Chondrocyte (in vitro differentiated cells): ENCODE data around the gene MDFIC2. TPM values are rescaled to one million over a fixed set of nuclear protein-coding genes. Genes with fewer than 3 reads are reported as not detected.

Experiments
- DNase-seq: peaks from one replicate; pipeline ENCODE4 v3.0.0; 2021; ENCODE audit warnings: mixed read lengths, low spot score
- H3K27ac Mint-ChIP-seq: one replicate; pipeline ENCODE4 v1.8.0; 2021; ENCODE audit warnings: mild to moderate bottlenecking, moderate library complexity, mixed read lengths; ENCODE audit not compliant: unreplicated experiment
- H3K27me3 Mint-ChIP-seq: 2 replicates; pipeline ENCODE4 v1.8.0; 2021; ENCODE audit warnings: low read depth, mixed read lengths
- H3K36me3 Mint-ChIP-seq: 2 replicates; pipeline ENCODE4 v1.8.0; 2021; ENCODE audit warnings: low read depth, mixed read lengths
- H3K4me1 Mint-ChIP-seq: 2 replicates; pipeline ENCODE4 v1.8.0; 2021; ENCODE audit warnings: low read depth, mild to moderate bottlenecking, mixed read lengths
- H3K4me3 Mint-ChIP-seq: one replicate; pipeline ENCODE4 v1.8.0; 2021; ENCODE audit warnings: mild to moderate bottlenecking, moderate library complexity, mixed read lengths; ENCODE audit not compliant: unreplicated experiment
- H3K9me3 Mint-ChIP-seq: 2 replicates; pipeline ENCODE4 v1.8.0; 2021; ENCODE audit warnings: low read depth, mixed read lengths
- total RNA-seq: library from RNA; stranded (reverse); gene quantifications from 3 replicates; pipeline ENCODE4 v1.2.1, GENCODE V29; 2021
- TF ChIP-seq, protein P1 (sequence below): fragments of 200-600 bp; sonication (generic); IDR thresholded peaks from 2 replicates; pipeline ENCODE4 v1.5.0; 2021; ENCODE audit warnings: antibody characterized with exemption, mild to moderate bottlenecking, moderate library complexity

Gene MDFIC2
- total RNA-seq, 1 donor from 2014 or later, result not detected

DNA sequence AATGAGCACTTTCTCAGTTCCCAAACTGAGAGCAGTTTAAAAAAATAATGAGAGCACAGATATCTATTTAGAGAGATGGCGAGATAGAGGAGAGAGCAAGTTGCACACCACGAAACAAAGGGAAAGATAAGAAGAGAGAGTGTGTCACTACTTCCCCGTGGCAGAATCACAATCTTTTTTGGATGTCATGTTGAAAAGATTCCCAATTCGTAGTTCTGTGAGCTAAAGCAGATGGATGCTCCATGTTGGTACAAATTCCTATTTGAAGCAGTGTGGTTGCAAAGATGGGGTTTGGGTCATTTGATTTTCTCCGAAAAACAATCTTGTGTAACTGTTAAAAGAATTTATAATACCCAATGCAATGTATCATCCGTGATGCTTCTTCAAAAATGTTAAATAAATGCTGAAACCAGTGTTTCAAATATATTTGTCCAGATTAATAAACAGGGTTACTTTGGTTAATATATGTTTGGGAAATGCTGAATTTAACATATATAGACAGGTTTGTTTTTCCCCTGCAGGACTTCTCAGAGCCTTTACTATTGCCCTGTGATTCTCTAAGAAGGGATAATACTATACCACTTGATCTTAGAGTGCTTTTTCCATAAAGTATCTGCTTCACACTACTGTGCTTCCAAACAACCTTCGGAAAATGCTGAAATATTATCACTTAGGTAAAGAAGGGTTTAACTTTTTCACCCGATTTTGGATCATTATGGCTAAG lies 128.5 kb downstream of the MDFIC2 start:
- TF ChIP-seq, protein P1, sequence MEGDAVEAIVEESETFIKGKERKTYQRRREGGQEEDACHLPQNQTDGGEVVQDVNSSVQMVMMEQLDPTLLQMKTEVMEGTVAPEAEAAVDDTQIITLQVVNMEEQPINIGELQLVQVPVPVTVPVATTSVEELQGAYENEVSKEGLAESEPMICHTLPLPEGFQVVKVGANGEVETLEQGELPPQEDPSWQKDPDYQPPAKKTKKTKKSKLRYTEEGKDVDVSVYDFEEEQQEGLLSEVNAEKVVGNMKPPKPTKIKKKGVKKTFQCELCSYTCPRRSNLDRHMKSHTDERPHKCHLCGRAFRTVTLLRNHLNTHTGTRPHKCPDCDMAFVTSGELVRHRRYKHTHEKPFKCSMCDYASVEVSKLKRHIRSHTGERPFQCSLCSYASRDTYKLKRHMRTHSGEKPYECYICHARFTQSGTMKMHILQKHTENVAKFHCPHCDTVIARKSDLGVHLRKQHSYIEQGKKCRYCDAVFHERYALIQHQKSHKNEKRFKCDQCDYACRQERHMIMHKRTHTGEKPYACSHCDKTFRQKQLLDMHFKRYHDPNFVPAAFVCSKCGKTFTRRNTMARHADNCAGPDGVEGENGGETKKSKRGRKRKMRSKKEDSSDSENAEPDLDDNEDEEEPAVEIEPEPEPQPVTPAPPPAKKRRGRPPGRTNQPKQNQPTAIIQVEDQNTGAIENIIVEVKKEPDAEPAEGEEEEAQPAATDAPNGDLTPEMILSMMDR, result no peak
- Mint-ChIP-seq H3K9me3 (no peaks in the 10 kb centered on the region), H3K27me3 (peaks cover 33% of the 10 kb centered on the region), H3K27ac (no peak overlapping the region), H3K4me3 (no peak overlapping the region), H3K36me3 (peaks cover 2% of the 10 kb centered on the region), H3K4me1 (no peaks in the 10 kb centered on the region)
- no peak for DNase-seq

DNA sequence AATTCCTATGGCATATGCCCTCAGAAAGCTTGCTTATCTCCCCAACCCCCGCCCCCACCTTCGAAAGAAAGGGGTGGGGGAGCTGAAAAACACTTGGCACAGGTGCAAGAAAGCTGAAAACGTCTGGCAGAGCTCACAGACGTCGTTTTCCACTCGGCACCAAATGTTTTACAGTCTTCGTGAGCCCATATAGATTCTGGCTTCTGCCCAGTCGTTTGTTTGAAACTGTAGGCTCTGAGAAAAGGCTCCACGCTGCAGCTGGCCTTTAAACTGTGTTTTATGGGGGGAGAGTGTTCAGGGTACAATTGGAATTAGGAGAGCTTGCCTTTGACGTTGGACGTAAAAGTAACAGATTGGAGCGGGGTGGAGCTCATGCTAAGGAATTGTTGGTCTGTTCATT lies 130.3 kb downstream of the MDFIC2 start:
- no peaks in the 10 kb centered on the region for H3K4me1 Mint-ChIP-seq
- no peak overlapping the region for H3K27ac Mint-ChIP-seq

DNA sequence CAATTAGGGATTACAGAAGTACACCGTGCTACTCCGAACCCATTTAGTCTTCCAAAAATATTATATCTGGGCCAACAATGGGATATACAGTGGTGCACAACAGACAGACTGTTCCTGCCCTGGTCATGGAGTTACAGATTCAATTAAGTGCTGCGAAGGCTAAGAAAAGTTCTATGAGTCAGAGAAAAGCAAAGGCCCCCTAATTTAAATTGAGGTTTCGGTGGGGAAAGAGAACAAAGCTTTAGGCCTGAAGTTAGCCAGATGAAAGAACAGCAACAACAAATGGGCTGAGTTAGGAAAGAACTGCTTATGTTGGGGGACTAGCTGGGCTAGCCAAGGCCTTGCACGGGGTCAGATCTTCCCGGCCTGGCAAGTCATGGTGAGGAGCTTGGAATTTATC lies 131.8 kb downstream of the MDFIC2 start:
- Mint-ChIP-seq H3K9me3 (no peaks in the 10 kb centered on the region), H3K4me1 (no peaks in the 10 kb centered on the region), H3K36me3 (peaks cover 2% of the 10 kb centered on the region), H3K27ac (no peak overlapping the region), H3K4me3 (no peak overlapping the region), H3K27me3 (peaks cover 34% of the 10 kb centered on the region)
- no peak for DNase-seq
- TF ChIP-seq, protein P1, result no peak

More for the DNA sequence above, 130.3 kb downstream of the MDFIC2 start:
- no peak overlapping the region for H3K4me3 Mint-ChIP-seq
- H3K36me3 Mint-ChIP-seq, result peaks cover 2% of the 10 kb centered on the region
- no peak for DNase-seq
- TF ChIP-seq, protein P1, result no peak
- peaks cover 31% of the 10 kb centered on the region for H3K27me3 Mint-ChIP-seq
- H3K9me3 Mint-ChIP-seq, result no peaks in the 10 kb centered on the region

DNA sequence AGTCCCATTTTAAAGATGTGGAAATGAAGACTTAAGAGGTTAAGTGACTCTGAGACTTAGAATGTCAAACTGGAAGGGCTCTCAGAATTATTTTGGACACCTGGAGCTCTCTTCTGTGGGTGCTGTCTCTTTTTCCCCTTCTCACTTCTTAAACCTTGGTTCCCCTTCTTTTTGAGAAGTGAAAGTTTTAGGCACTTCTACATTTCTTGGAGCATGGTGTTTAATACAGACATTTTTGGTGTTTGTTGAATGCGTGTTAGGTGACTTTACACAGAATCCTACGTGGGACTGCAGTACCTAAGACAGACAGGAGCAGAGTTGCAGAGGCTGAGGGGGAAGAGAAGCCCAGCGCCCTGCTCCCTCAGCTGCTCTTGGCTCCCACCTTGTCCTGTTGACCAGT lies 133.3 kb downstream of the MDFIC2 start:
- peaks cover 2% of the 10 kb centered on the region for H3K36me3 Mint-ChIP-seq
- TF ChIP-seq, protein P1, result no peak
- no peaks in the 10 kb centered on the region for H3K9me3 Mint-ChIP-seq
- H3K4me3 Mint-ChIP-seq, result no peak overlapping the region
- H3K4me1 Mint-ChIP-seq, result no peaks in the 10 kb centered on the region
- H3K27ac Mint-ChIP-seq, result no peak overlapping the region
- no peak for DNase-seq
- H3K27me3 Mint-ChIP-seq, result peaks cover 35% of the 10 kb centered on the region

DNA sequence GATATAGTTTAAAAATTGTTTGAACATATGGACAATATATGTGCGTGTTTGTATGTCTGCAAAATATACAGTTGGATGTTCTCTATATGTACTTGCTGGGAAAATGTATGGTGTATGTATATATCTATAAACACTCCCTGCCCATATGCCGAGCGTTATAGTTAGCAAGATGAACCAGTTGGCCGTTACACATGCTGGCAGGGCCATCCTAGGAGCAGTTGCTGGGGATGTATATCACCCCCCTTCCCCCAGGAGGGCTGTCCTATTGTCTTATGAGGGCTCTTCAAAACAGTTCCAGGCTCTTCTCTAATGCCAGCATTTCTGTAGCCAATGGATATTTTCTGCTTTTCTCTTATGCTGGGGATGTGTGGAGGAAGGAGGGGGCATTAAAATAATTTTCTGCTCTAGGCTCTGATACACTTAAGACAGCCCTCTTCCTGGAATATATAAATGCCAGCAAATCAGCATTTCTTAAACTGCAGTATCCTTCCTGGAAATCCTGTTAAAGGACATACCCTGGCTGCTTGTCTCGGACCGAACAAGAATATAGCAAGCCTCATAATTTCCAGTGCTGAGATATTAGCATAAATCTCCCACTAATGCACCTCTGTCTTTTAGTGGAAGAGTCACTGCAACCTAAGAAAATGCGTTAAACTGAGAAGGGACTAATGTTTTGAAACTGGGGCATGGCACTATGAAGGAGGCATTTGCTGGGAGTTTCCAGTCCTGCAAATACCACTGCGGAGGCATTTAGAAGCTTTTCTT lies 134.4 kb downstream of the MDFIC2 start:
- Mint-ChIP-seq H3K4me1 (no peaks in the 10 kb centered on the region), H3K36me3 (no peaks in the 10 kb centered on the region), H3K4me3 (no peak overlapping the region), H3K9me3 (no peaks in the 10 kb centered on the region), H3K27ac (no peak overlapping the region), H3K27me3 (peaks cover 33% of the 10 kb centered on the region)
- TF ChIP-seq, protein P1, result no peak
- no peak for DNase-seq
